Left renal pelvis (tissue), 4 donors: ENCODE results near the gene XAB2. TPM values are rescaled to one million over a fixed set of nuclear protein-coding genes. Genes with fewer than 3 reads are reported as not detected.

Experiments used
- DNase-seq, 4 donors: peaks; one replicate each; pipeline ENCODE4 v3.0.0-alpha.2; 2013; ENCODE audit warnings: low read depth in 4 of 4, low spot score in 3 of 4
- polyA plus RNA-seq, 4 donors: library from polyadenylated mRNA; unstranded; fragments of 120-200 nt; gene quantifications; one replicate each; pipeline ENCODE4 v1.2.1, GENCODE V29; 2013; ENCODE audit not compliant: insufficient read length in 4 of 4

The XAB2 gene
- polyA plus RNA-seq, 4 donors = 28.8 to 47.5 (median 31.1) TPM

- no peak for DNase-seq
Measured at GRCh38 chr19:7636317-7636690, 7.0 kb upstream of the XAB2 start.

GRCh38 chr19:7635670-7636069 lies 6.3 kb upstream of the XAB2 start:
- DNase-seq = no peak

GRCh38 chr19:7633698-7634097 lies 4.4 kb upstream of the XAB2 start, which contains the start of gene PCP2:
TSS of gene PCP2 (minus strand) at chr19:7633719. CDS start at chr19:7633457, 262 bp downstream.
- no peak for DNase-seq

GRCh38 chr19:7632340-7633203 lies 3.2 kb upstream of the XAB2 start:
- DNase-seq = no peak

GRCh38 chr19:7631577-7631976 lies 2.2 kb upstream of the XAB2 start:
- no peak for DNase-seq

- DNase-seq = no peak
Measured at GRCh38 chr19:7628589-7629311, 595 bp downstream of the XAB2 start.

- DNase-seq = no peak
Measured at GRCh38 chr19:7627166-7627565, 2.2 kb downstream of the XAB2 start.

GRCh38 chr19:7625763-7626372 lies 3.5 kb downstream of the XAB2 start:
- DNase-seq = no peak

- DNase-seq = no peak
Measured at GRCh38 chr19:7624810-7625209, 4.5 kb downstream of the XAB2 start.

- no peak for DNase-seq
Measured at GRCh38 chr19:7623725-7624603, 5.4 kb downstream of the XAB2 start.

- DNase-seq = no peak
Measured at GRCh38 chr19:7622933-7623685, 6.2 kb downstream of the XAB2 start.

GRCh38 chr19:7620442-7621412 lies 8.6 kb downstream of the XAB2 start:
- no peak for DNase-seq

GRCh38 chr19:7619671-7620441 lies 9.5 kb downstream of the XAB2 start:
- no peak for DNase-seq

GRCh38 chr19:7618771-7619510 lies 10.4 kb downstream of the XAB2 start:
- DNase-seq = no peak

- DNase-seq = no peak
Measured at GRCh38 chr19:7618348-7618747, 11.0 kb downstream of the XAB2 start.

GRCh38 chr19:7617735-7618134 lies 11.6 kb downstream of the XAB2 start:
- DNase-seq = no peak

- no peak for DNase-seq
Measured at GRCh38 chr19:7617172-7617571, 12.2 kb downstream of the XAB2 start.
